Activated naive CD4-positive, alpha-beta T cell treated with anti-CD3 and anti-CD28 coated beads, Interleukin-2, amount 10 ng/mL, durations not matched to agents 7 days and 5 days (primary cell): Measurements from ENCODE around the gene CAPN5.
"Not testable (repeated sequence)": the region's sequence is repeated elsewhere in the genome, so short reads cannot be mapped to it uniquely, and the experiment has no call there.

ENCODE experiments used
- CTCF ChIA-PET: fragments of 350-600 bp; sonication (Branson Sonifier 250); formaldehyde crosslinking; loops from one replicate; lab custom pipeline; 2021; ENCODE audit warnings: antibody characterized with exemption; lab: Charles Lee
- DNase-seq: peaks from one replicate; pipeline ENCODE4 v3.0.0-alpha.2; 2020
- H3K27ac Mint-ChIP-seq: one replicate; pipeline ENCODE4 v1.8.0; 2021; ENCODE audit warnings: mild to moderate bottlenecking, moderate library complexity, mixed read lengths
- H3K27me3 Mint-ChIP-seq: one replicate; pipeline ENCODE4 v1.8.0; 2021; ENCODE audit warnings: mild to moderate bottlenecking, mixed read lengths
- H3K36me3 Mint-ChIP-seq: one replicate; pipeline ENCODE4 v1.8.0; 2021; ENCODE audit warnings: mixed read lengths
- H3K4me1 Mint-ChIP-seq: one replicate; pipeline ENCODE4 v1.8.0; 2021; ENCODE audit warnings: mixed read lengths
- H3K4me3 Mint-ChIP-seq: one replicate; pipeline ENCODE4 v1.8.0; 2021; ENCODE audit warnings: mild to moderate bottlenecking, moderate library complexity, mixed read lengths
- H3K9me3 Mint-ChIP-seq: one replicate; pipeline ENCODE4 v1.8.0; 2021; ENCODE audit warnings: mixed read lengths

The CAPN5 gene

GRCh38 chr11:77095551-77096490 lies 29.1 kb downstream of the CAPN5 start:
- no peaks in the 10 kb centered on the region for H3K9me3 Mint-ChIP-seq
- peaks cover 4% of the 10 kb centered on the region for H3K27me3 Mint-ChIP-seq
- no peak overlapping the region for H3K27ac Mint-ChIP-seq
- H3K4me3 Mint-ChIP-seq: no peak overlapping the region
- peaks cover 5% of the 10 kb centered on the region for H3K4me1 Mint-ChIP-seq
- H3K36me3 Mint-ChIP-seq: no peaks in the 10 kb centered on the region
- CTCF ChIA-PET: interaction anchor here (0.9 to 2.0 kb wide), 3 partner anchors 42 to 176 kb away, joined by 5 to 6 read pairs (median 5); no protein-coding TSS in a partner anchor
- no peak for DNase-seq

GRCh38 chr11:77096591-77097019 lies 29.8 kb downstream of the CAPN5 start:
- CTCF ChIA-PET: interaction anchor here (0.9 to 2.0 kb wide), 3 partner anchors 13 to 48 kb away, joined by 3 to 6 read pairs (median 5); no protein-coding TSS in a partner anchor
- no peak overlapping the region for H3K27ac Mint-ChIP-seq
- no peak overlapping the region for H3K4me3 Mint-ChIP-seq
- no peak for DNase-seq
- no peaks in the 10 kb centered on the region for H3K4me1 Mint-ChIP-seq
- H3K36me3 Mint-ChIP-seq: no peaks in the 10 kb centered on the region
- H3K9me3 Mint-ChIP-seq: no peaks in the 10 kb centered on the region
- H3K27me3 Mint-ChIP-seq: no peaks in the 10 kb centered on the region

DNA sequence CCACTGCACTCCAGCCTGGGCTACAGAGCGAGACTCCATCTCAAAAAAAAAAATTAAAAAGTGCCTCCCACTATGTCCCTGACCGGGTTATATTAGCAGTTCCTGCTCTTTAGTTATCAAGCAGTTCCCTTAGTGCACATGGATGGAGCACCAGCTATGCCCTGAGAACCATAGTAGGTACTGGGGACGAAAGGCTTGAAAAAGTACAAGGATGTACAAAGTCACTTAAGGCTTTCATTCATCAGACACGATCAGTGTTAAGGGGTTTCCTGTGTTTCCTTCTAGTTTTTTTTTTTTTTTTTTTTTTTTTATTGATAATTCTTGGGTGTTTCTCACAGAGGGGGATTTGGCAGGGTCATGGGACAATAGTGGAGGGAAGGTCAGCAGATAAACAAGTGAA lies 30.4 kb downstream of the CAPN5 start:
- DNase-seq, H3K4me1 Mint-ChIP-seq, H3K4me3 Mint-ChIP-seq, H3K27me3 Mint-ChIP-seq, H3K9me3 Mint-ChIP-seq, H3K36me3 Mint-ChIP-seq, H3K27ac Mint-ChIP-seq: not testable (repeated sequence)
- CTCF ChIA-PET: interaction anchor here (1.0 kb wide), 1 partner anchor 13 kb away, joined by 3 read pairs; no protein-coding TSS in a partner anchor

GRCh38 chr11:77100166-77101042 lies 33.6 kb downstream of the CAPN5 start:
- DNase-seq: no peak
- H3K4me1 Mint-ChIP-seq: no peaks in the 10 kb centered on the region
- no peaks in the 10 kb centered on the region for H3K36me3 Mint-ChIP-seq
- H3K4me3 Mint-ChIP-seq: no peak overlapping the region
- H3K9me3 Mint-ChIP-seq: no peaks in the 10 kb centered on the region
- H3K27ac Mint-ChIP-seq: no peak overlapping the region
- CTCF ChIA-PET: interaction anchor here (0.7 to 1.2 kb wide), 6 partner anchors 9 to 457 kb away, joined by 3 to 4 read pairs (median 3); no protein-coding TSS in a partner anchor
- H3K27me3 Mint-ChIP-seq: no peaks in the 10 kb centered on the region

DNA sequence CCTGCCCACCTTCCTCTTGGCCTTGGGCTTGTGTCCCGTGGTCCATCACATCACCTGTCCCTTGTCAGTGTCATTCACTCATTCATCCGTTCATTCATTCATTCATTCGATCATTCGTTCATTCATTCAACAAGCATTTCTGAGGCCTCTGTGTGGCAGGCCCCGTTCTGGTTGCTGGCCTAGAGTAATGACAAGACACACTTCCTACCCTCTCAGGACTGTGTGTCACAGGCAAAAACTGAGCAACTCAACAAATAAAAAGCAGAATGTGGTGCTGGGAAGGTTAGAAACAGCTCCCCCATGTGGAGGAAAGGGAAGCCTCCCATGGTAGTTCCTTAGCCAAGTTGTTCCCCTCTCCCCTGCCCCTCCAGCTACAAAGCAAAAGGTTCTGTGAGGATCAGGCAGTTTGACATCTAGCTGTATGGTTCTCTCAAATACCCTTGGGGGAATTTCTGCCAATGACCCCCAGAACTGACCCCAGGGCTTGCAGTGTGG lies 34.3 kb downstream of the CAPN5 start:
- H3K27me3 Mint-ChIP-seq: no peaks in the 10 kb centered on the region
- no peak overlapping the region for H3K4me3 Mint-ChIP-seq
- H3K4me1 Mint-ChIP-seq: no peaks in the 10 kb centered on the region
- CTCF ChIA-PET: interaction anchor here (0.7 to 1.2 kb wide), 4 partner anchors 10 to 52 kb away, joined by 3 to 4 read pairs (median 3); no protein-coding TSS in a partner anchor
- no peak overlapping the region for H3K27ac Mint-ChIP-seq
- H3K9me3 Mint-ChIP-seq: no peaks in the 10 kb centered on the region
- no peak for DNase-seq
- no peaks in the 10 kb centered on the region for H3K36me3 Mint-ChIP-seq

DNA sequence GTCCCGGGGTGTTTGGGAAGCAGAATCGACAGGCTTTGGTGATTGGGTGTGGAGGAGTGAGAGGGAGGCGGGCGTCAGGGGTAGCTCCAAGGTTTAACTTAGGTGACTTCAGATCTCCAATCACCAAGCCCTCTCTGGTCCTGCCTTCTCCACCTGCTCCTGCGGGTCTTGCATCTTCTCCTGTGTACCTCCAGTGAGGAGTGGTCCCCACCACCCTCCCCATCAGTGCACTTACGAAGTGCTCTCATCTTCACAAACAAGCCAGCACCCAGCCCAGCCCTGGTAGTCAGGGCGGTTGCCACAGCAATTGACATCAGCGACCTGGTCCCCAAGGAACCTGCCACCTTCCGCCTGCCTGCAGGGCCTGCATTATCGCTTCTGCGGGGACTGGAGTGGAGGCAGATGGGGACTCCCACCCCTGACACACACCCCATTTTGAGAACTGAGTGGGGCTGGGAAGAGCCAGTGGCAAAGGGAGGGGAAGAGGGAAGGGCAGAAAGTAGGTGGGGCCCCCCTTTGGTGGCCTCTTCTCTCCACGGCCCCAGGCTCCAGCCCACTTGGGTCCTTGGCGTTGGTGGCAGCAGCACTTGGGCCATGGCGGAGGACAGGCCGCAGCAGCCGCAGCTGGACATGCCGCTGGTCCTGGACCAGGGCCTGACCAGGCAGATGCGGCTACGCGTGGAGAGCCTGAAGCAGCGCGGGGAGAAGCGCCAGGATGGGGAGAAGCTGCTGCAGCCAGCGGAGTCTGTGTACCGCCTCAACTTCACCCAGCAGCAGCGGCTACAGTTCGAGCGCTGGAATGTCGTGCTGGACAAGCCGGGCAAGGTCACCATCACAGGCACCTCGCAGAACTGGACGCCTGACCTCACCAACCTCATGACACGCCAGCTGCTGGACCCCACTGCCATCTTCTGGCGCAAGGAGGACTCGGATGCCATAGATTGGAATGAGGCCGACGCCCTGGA lies 35.8 kb downstream of the CAPN5 start, which contains the start of gene OMP:
TSS of gene OMP (plus strand) at position 595 of the 965 bp plus-strand sequence. CDS start at position 595, 0 bp downstream.
- no peak within 1 kb of the TSS for H3K4me3 Mint-ChIP-seq
- H3K9me3 Mint-ChIP-seq: no peaks in the 10 kb centered on the region
- no peaks in the 10 kb centered on the region for H3K36me3 Mint-ChIP-seq
- H3K27ac Mint-ChIP-seq: no peak within 1 kb of the TSS
- DNase-seq: no peak
- CTCF ChIA-PET: interaction anchor here (1.3 kb wide), 1 partner anchor 24 kb away, joined by 3 read pairs; no protein-coding TSS in a partner anchor
- no peaks in the 10 kb centered on the region for H3K4me1 Mint-ChIP-seq
- H3K27me3 Mint-ChIP-seq: no peaks in the 10 kb centered on the region

DNA sequence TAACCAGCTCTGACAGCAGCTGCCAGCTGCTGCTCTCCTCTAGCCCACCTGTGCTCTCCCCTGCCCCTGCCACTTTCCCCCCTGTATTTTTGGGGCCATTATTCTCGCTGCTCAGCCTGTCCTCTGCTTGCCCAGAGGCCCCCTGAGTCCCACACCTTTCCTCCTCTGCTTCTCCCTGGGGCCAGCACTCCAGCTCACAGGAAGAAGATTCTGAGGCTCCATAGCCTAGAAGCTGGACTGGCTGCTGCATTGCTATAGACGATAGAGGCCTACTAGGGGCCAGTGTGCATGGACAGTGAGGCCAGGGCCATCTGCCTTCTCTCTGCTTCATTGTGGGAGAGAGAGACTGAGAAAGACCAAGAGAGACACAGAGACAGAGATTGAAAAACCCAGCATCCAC lies 36.5 kb downstream of the CAPN5 start:
- no peaks in the 10 kb centered on the region for H3K9me3 Mint-ChIP-seq
- no peak overlapping the region for H3K4me3 Mint-ChIP-seq
- H3K27ac Mint-ChIP-seq: no peak overlapping the region
- H3K4me1 Mint-ChIP-seq: no peaks in the 10 kb centered on the region
- no peaks in the 10 kb centered on the region for H3K36me3 Mint-ChIP-seq
- no peaks in the 10 kb centered on the region for H3K27me3 Mint-ChIP-seq
- DNase-seq: no peak
- CTCF ChIA-PET: no interaction called here

GRCh38 chr11:77104727-77105126 lies 38.0 kb downstream of the CAPN5 start:
- no peak for DNase-seq
- no peak overlapping the region for H3K27ac Mint-ChIP-seq
- CTCF ChIA-PET: interaction anchor here (0.7 to 1.4 kb wide), 5 partner anchors 11 to 443 kb away, joined by 3 to 7 read pairs (median 3); no protein-coding TSS in a partner anchor
- H3K36me3 Mint-ChIP-seq: no peaks in the 10 kb centered on the region
- no peaks in the 10 kb centered on the region for H3K4me1 Mint-ChIP-seq
- peaks cover 4% of the 10 kb centered on the region for H3K27me3 Mint-ChIP-seq
- H3K9me3 Mint-ChIP-seq: no peaks in the 10 kb centered on the region
- no peak overlapping the region for H3K4me3 Mint-ChIP-seq

DNA sequence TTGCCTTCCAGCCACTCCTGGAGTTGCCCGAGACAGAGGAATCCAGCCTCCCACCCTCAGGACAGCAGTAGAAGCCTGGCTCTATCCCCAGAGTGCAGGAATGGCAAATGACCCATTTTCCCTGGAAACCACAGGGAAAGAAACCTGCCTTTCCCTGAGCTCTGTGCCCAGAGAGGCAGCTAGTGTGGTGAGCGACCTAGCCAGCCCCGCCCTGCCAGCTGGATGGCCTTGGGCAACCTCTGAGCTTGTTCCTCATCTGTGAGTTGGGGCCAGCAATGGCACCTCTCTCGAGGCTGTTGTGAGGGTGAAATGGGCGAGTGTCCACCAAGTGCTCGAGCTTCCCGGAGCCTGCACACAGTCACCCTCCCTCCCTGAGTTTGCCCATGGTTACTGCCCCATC lies 39.5 kb downstream of the CAPN5 start:
- no peaks in the 10 kb centered on the region for H3K9me3 Mint-ChIP-seq
- H3K4me3 Mint-ChIP-seq: no peak overlapping the region
- H3K4me1 Mint-ChIP-seq: no peaks in the 10 kb centered on the region
- CTCF ChIA-PET: interaction anchor here (1.3 to 1.7 kb wide), 2 partner anchors 21 to 186 kb away, joined by 4 to 7 read pairs; partner anchors contain the start of gene MYO7A
- DNase-seq: no peak
- no peaks in the 10 kb centered on the region for H3K36me3 Mint-ChIP-seq
- peaks cover 7% of the 10 kb centered on the region for H3K27me3 Mint-ChIP-seq
- H3K27ac Mint-ChIP-seq: no peak overlapping the region

- H3K27me3 Mint-ChIP-seq: peaks cover 7% of the 10 kb centered on the region
- H3K9me3 Mint-ChIP-seq: no peaks in the 10 kb centered on the region
- no peak overlapping the region for H3K27ac Mint-ChIP-seq
- no peak for DNase-seq
- CTCF ChIA-PET: interaction anchor here (1.3 to 1.7 kb wide), 2 partner anchors 20 to 187 kb away, joined by 4 to 7 read pairs; partner anchors contain the start of gene MYO7A
- no peaks in the 10 kb centered on the region for H3K36me3 Mint-ChIP-seq
- H3K4me3 Mint-ChIP-seq: no peak overlapping the region
- H3K4me1 Mint-ChIP-seq: no peaks in the 10 kb centered on the region
Measured at GRCh38 chr11:77106759-77107158, 40.0 kb downstream of the CAPN5 start.

DNA sequence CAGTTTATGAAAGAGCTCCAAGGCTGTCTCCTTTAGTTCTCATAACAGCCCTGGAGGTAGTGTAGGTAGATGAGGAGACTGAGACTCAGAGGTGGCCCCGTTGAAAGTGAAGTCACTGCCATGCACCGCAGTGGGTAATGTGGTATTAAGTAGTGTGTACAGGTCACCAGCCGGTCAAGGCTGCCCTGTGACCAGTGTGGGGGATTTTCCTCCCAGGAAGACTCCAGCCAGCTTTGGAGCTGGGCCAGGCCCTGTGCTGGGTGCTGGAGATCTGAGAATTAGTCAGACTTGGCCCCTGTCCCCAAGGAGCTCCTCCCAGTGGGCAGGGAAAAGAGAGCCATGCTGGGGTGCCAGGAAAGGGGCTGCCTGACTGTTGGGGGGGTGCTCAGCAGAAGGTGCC lies 41.2 kb downstream of the CAPN5 start:
- Mint-ChIP-seq H3K27me3 (peaks cover 7% of the 10 kb centered on the region), H3K36me3 (no peaks in the 10 kb centered on the region), H3K4me1 (no peaks in the 10 kb centered on the region), H3K9me3 (no peaks in the 10 kb centered on the region), H3K27ac (no peak overlapping the region), H3K4me3 (no peak overlapping the region)
- DNase-seq: no peak
- CTCF ChIA-PET: interaction anchor here (1.5 to 1.7 kb wide), 2 partner anchors 17 to 19 kb away, joined by 4 read pairs; no protein-coding TSS in a partner anchor

DNA sequence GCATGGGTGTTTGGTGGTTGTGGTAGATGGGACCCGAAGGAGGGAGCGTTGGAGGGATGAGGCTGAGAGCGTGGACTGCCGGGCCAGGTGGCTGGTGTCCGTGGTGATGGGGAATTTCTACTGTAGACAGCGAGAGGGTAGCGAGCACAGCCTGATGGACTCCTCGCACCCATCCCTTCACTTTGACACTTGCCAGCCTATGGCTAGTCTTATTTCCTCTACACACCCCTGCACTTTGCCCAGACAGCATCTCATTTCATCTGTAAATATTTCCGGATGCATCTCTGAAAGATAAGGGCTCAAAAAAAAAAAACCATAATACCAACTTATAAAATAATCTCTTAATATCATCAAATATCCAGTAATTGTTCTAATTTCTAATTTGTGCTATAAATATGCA lies 41.7 kb downstream of the CAPN5 start:
- CTCF ChIA-PET: interaction anchor here (1.5 to 1.7 kb wide), 2 partner anchors 17 to 19 kb away, joined by 4 read pairs; no protein-coding TSS in a partner anchor
- H3K4me3 Mint-ChIP-seq: no peak overlapping the region

More for the DNA sequence above, 41.7 kb downstream of the CAPN5 start:
- no peaks in the 10 kb centered on the region for H3K36me3 Mint-ChIP-seq
- no peak overlapping the region for H3K27ac Mint-ChIP-seq
- H3K4me1 Mint-ChIP-seq: peaks cover 2% of the 10 kb centered on the region
- no peaks in the 10 kb centered on the region for H3K9me3 Mint-ChIP-seq
- peaks cover 7% of the 10 kb centered on the region for H3K27me3 Mint-ChIP-seq
- no peak for DNase-seq
